VCaP (cell line): ENCODE data around the gene TICRR.
"Not testable (repeated sequence)": the region's sequence is repeated elsewhere in the genome, so short reads cannot be mapped to it uniquely, and the experiment has no call there.

Experiments
- H3K27ac ChIP-seq: fragments of 450-650 bp; 2 replicates; pipeline ENCODE4 v1.5.1; 2017
- TF ChIP-seq, protein P1 (sequence below): fragments of 450-650 bp; conservative IDR thresholded peaks from 2 replicates; pipeline ENCODE4 v1.5.1; 2017; ENCODE audit warnings: mild to moderate bottlenecking, moderate library complexity

The TICRR gene

GRCh38 chr15:89533861-89534544, 41.3 kb upstream of the TICRR start:
- H3K27ac ChIP-seq, result no peak overlapping the region
- TF ChIP-seq, protein P1, sequence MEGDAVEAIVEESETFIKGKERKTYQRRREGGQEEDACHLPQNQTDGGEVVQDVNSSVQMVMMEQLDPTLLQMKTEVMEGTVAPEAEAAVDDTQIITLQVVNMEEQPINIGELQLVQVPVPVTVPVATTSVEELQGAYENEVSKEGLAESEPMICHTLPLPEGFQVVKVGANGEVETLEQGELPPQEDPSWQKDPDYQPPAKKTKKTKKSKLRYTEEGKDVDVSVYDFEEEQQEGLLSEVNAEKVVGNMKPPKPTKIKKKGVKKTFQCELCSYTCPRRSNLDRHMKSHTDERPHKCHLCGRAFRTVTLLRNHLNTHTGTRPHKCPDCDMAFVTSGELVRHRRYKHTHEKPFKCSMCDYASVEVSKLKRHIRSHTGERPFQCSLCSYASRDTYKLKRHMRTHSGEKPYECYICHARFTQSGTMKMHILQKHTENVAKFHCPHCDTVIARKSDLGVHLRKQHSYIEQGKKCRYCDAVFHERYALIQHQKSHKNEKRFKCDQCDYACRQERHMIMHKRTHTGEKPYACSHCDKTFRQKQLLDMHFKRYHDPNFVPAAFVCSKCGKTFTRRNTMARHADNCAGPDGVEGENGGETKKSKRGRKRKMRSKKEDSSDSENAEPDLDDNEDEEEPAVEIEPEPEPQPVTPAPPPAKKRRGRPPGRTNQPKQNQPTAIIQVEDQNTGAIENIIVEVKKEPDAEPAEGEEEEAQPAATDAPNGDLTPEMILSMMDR, result no peak

- H3K27ac ChIP-seq, result no peak overlapping the region
- TF ChIP-seq, protein P1, result no peak
These were observed 36.2 kb upstream of the TICRR start for GRCh38 chr15:89539027-89539426.

DNA sequence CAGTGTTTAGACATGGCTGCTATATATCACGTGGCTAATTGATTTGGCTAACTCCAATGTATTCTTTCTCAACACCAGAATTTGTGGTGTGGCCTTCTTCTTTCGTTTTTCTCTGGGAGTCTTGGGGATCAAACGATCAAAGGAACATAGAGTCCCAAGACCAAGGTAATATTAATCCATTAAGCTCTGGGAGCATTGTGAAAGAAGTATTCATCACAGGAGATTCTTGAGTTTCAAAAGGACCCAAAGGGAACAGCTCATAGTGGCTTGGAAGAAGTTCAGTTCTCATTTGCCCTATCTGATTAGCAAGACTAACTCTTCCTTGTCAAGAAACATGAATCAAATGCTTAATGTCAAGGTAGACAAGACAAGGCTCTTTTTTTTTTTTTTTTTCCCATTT, 32.9 kb upstream of the TICRR start:
- H3K27ac ChIP-seq, result no peak overlapping the region
- TF ChIP-seq, protein P1, result no peak

DNA sequence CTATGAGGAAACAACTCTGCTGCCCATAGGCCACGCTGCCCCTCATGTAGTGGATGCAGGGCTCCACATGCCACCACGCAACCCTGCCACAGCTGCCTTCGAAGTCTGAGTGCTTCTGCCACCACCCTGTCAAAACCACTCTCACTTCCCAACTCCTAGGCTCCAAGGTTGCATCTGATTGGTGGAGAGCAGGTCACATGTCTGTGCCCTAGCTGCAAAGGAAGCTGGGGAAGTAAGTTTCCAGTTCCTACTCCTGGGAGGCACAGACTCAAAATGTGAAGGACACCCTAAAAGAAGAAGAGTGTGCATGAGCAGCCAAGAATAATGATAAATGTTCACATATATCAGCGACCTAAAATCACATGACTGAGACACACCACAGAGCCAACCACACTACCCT, 31.9 kb upstream of the TICRR start:
- TF ChIP-seq, protein P1, result no peak
- no peak overlapping the region for H3K27ac ChIP-seq

DNA sequence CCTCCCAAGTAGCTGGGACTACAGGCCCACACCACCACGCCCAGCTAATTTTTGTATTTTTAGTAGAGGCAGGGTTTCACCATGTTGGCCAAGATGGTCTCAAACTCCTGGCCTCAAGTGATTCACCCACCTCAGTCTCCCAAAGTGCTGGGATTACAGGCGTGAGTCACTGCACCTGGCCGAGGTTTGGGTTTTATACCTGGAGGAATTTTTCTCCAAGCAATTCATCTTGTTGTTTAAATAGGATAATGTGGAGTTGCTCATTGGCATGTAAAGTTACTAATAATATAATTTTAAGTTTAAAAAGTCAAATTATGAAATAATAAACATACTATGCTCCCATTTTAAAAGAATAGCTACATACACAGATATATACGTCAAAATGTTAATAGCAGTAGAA, 26.1 kb upstream of the TICRR start:
- not testable (repeated sequence) for H3K27ac ChIP-seq

DNA sequence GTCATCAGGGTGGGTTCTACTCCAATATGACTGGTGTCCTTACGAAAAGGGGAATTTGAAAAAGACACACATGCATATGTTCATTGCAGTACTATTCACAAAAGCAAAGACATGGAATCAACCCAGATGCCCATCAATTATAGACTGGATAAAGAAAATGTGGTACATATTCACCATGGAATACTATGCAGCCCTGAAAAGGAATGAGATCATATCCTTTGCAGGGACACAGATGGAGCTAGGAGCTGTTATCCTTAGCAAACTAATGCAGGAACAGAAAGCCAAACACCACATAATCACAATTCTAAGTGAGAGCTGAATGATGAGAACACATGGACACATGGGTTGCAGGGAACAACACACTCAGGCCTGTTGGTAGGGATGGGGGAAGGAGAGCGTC, 24.8 kb upstream of the TICRR start:
- TF ChIP-seq, protein P1, result no peak
- H3K27ac ChIP-seq, result no peak overlapping the region

DNA sequence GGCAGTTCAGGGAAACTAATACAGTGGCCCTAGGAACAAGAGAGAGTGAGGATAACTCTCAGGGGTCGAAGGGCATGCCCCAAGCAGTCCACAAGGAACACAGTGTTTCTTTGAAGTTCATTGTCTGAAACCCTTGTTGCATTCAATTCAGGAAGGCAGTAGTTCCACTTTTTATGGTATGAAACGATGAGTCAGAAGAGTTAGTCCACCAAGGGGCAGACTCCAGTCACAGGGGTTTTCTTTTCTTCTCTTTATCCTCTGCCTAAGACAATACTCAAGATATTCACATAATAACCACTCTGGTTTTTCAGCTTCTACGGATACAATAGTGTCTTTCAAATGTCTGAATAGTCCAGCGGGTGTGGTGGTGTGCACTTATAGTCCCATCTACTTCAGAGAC, 23.7 kb upstream of the TICRR start:
- H3K27ac ChIP-seq, result no peak overlapping the region

GRCh38 chr15:89553632-89554031, 21.6 kb upstream of the TICRR start:
- TF ChIP-seq, protein P1, result no peak
- no peak overlapping the region for H3K27ac ChIP-seq

More for the DNA sequence above, 23.7 kb upstream of the TICRR start:
- TF ChIP-seq, protein P1, result no peak
